Bronchial smooth muscle cell (primary cell): Measurements from ENCODE around the gene DDX5. TPM values are rescaled to one million over a fixed set of nuclear protein-coding genes. Genes with fewer than 3 reads are reported as not detected.

Source experiments
- total RNA-seq: library from RNA; depleted of rRNA; stranded (reverse); fragments of >200 nt; gene quantifications from 2 replicates; pipeline ENCODE4 v1.2.1, GENCODE V29; 2014

DDX5 gene
- 296 and 462 TPM in 2 replicates for total RNA-seq

GRCh38 chr17:64506201-64506575, at the start of gene DDX5:
Gene DDX5 (minus strand): TSS chr17:64506289. CDS start chr17:64506119, 170 bp downstream.

DNA sequence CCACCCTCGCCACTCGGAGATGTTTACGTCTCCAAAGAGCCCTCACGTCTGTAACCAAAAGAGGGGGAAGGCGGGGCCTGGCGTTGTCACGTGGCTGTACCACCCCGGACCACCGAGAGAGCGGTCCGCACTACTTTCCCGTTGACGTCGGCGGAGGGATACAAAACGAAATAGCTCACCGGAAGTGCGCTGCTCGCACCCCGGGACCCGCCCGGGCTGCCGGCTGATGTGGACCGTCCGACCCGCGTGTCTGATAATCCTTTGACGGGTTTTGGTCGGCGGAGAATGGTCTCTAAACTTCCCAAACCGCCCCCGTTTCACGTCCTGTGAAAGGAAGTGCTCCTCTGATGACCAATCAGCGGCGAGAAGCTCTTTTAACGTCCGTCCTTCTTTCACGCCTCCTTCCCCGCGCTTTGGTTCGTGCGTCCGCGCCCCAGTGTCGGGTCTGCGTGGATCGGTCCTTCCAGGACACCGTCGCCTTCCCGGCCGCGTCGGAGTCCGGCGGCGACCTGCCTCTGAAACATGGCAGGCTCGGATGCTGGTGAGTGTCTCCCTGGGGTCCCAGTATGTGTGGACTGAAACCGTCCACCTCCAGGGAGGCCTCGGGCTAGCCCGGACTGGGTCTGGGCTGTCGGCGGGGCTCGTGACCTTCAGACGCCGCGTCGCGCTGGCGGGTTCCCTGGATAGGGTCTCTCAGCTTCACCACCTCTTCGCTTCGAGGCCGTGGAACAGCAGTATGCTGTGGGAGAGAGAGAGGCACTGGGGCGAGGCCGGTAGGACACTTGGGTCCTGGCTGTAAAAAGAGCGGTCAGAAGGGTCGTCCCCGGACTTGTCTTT, 705 bp upstream of the DDX5 start, which contains the start of gene CEP95:
TSS of gene CEP95 (plus strand) at position 402 of the 837 bp plus-strand sequence. CDS start at position 523, 121 bp downstream.

DNA sequence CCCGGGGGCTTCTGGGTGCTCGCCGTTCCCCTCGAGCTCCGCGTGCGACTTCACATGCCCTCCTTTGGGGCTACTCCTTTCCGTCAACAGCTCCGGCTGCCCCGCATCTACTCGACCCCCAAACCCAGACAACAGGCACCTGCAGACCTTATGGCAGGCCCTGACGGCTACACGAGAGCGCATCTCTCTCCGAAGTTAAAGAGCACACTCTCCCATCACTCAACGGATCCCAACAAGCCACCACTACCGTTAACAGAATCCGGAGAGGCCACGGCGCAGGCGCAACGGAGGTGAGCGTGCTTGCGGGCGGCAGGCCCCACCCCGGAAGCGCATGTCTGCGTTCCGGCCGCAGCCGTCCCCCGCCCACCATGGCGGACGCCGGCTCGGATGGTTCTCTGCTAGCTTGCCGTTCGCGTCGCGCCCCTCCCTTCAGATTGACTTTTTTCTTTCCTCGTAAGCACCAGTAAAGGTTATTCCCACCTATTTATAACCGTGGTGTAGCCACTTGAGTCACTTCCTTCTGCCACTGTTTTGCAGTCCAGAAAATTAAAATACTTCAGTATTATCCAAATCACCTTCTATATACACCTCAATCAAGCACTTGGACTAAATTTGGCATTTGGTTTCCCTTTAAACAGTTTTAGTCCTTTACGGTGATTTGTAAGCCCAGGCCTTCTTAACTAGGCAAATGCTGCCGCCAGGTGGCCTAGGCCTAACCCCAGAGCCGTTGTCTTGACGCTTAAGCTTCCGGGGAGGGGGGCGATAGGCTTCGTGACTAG, 9.1 kb downstream of the DDX5 start, which contains the start of gene POLG2:
TSS of gene POLG2 (minus strand) at position 269 of the 779 bp plus-strand sequence. CDS start at position 183, 86 bp downstream.

GRCh38 chr17:64448665-64449512, 57.2 kb downstream of the DDX5 start, which contains the start of gene MILR1:
Gene MILR1 (plus strand): TSS chr17:64449115. CDS start chr17:64449169, 54 bp downstream.

Other genes with a start within 250 kb of the DDX5 start
- 11.8 and 20.6 TPM in 2 replicates for gene TEX2, start 243.0 kb downstream of the DDX5 start, total RNA-seq
- gene PECAM1, start 115.4 kb downstream of the DDX5 start, total RNA-seq = 0.09 and 0.16 TPM in 2 replicates
- 3.0 and 7.9 TPM in 2 replicates for gene MILR1, start 57.2 kb downstream of the DDX5 start, total RNA-seq
- 16.1 and 22.0 TPM in 2 replicates for gene POLG2, start 9.2 kb downstream of the DDX5 start, total RNA-seq
- 25.7 and 27.3 TPM in 2 replicates for gene CEP95, start 688 bp upstream of the DDX5 start, total RNA-seq
- 56.3 and 72.4 TPM in 2 replicates for gene SMURF2, start 156.0 kb upstream of the DDX5 start, total RNA-seq